Right renal cortex interstitium (tissue), 3 donors: ENCODE results near the gene KIFAP3. TPM values are rescaled to one million over a fixed set of nuclear protein-coding genes. Genes with fewer than 3 reads are reported as not detected.
"Not testable (repeated sequence)": the region's sequence is repeated elsewhere in the genome, so short reads cannot be mapped to it uniquely, and the experiment has no call there.

Experiments
- DNase-seq, 3 donors: peaks; one replicate each; pipeline ENCODE4 v3.0.0-alpha.2; 2013; ENCODE audit warnings: low read depth in 3 of 3, low spot score in 2 of 3
- polyA plus RNA-seq, 3 donors: library from polyadenylated mRNA; unstranded; fragments of 120-200 nt; gene quantifications; one replicate each; pipeline ENCODE4 v1.2.1, GENCODE V29; 2013; ENCODE audit not compliant: insufficient read length in 3 of 3

The KIFAP3 gene
- polyA plus RNA-seq, 3 donors = 49.7 to 51.8 (median 50.6) TPM

GRCh38 chr1:169928438-169929209 is 145.9 kb downstream of the KIFAP3 start:
- DNase-seq = no peak

- DNase-seq = no peak
Measured at GRCh38 chr1:169925505-169926482, 148.7 kb downstream of the KIFAP3 start.

GRCh38 chr1:169924829-169925228 is 149.7 kb downstream of the KIFAP3 start:
- DNase-seq = no peak

- no peak for DNase-seq
Measured at GRCh38 chr1:169924063-169924462, 150.4 kb downstream of the KIFAP3 start.

- DNase-seq = no peak
Measured at GRCh38 chr1:169921080-169921479, 153.4 kb downstream of the KIFAP3 start.

GRCh38 chr1:169918927-169919326 is 155.6 kb downstream of the KIFAP3 start:
- DNase-seq = no peak

- DNase-seq = not testable (repeated sequence)
Measured at GRCh38 chr1:169918220-169918619, 156.3 kb downstream of the KIFAP3 start.

GRCh38 chr1:169915150-169915549 is 159.3 kb downstream of the KIFAP3 start:
- no peak for DNase-seq

- no peak for DNase-seq
Measured at GRCh38 chr1:169914531-169914930, 160.0 kb downstream of the KIFAP3 start.

- DNase-seq = no peak
Measured at GRCh38 chr1:169909499-169909898, 165.0 kb downstream of the KIFAP3 start.

- no peak for DNase-seq
Measured at GRCh38 chr1:169906938-169907337, 167.6 kb downstream of the KIFAP3 start.

- DNase-seq = no peak
Measured at GRCh38 chr1:169904834-169905233, 169.7 kb downstream of the KIFAP3 start.

GRCh38 chr1:169902751-169903150 is 171.7 kb downstream of the KIFAP3 start:
- DNase-seq = no peak

- DNase-seq = no peak
Measured at GRCh38 chr1:169901115-169901514, 173.4 kb downstream of the KIFAP3 start.

- no peak for DNase-seq
Measured at GRCh38 chr1:169900571-169900970, 173.9 kb downstream of the KIFAP3 start.

GRCh38 chr1:169899519-169900217 is 174.8 kb downstream of the KIFAP3 start:
- DNase-seq = no peak

- no peak for DNase-seq
Measured at GRCh38 chr1:169896013-169896412, 178.5 kb downstream of the KIFAP3 start.

GRCh38 chr1:169894424-169895145 is 179.9 kb downstream of the KIFAP3 start:
- peak in 1 of 3 donors; percentile 14 for DNase-seq

- DNase-seq = peak; percentile 97 to 100 (median 99)
Measured at GRCh38 chr1:169893645-169894423, 180.7 kb downstream of the KIFAP3 start, which contains the start of gene SCYL3. SCYL3 (minus strand) TSS chr1:169893896; CDS start chr1:169888840, 5,056 bp downstream.
